Measurements from ENCODE around the gene ANXA2R. TPM values are rescaled to one million over a fixed set of nuclear protein-coding genes. Genes with fewer than 3 reads are reported as not detected.

The ANXA2R gene
- polyA plus RNA-seq, 1 donor from 2014 or later = not detected

GRCh38 chr5:43042626-43043399, 2.7 kb upstream of the ANXA2R start:
- peak; percentile 82 for TF ChIP-seq EZH2 (IDR thresholded peaks at IDR 0.05; ENCODE audit: borderline replicate concordance, insufficient read depth, low read length, poor library complexity, severe bottlenecking)
- no peak for TF ChIP-seq RAD21 (conservative IDR thresholded peaks at IDR 0.05)
- Histone ChIP-seq H4K20me1 (ENCODE audit: insufficient read depth) (peaks cover 6% of the 10 kb centered on the region), H3K27ac (ENCODE audit: low read length) (no peak overlapping the region), H3K9me3 (ENCODE audit: low read length) (peaks cover 8% of the 10 kb centered on the region), H3K9me2 (ENCODE audit: insufficient read depth, low read length) (no peaks in the 10 kb centered on the region), H3K4me2 (ENCODE audit: low read length) (peak overlapping the region; percentile 59), H3K9ac (ENCODE audit: low read length) (no peak overlapping the region), H3K79me2 (replicated peaks; ENCODE audit: insufficient read depth, low read length) (no peaks in the 10 kb centered on the region), H3K36me3 (ENCODE audit: insufficient read depth, low read length) (no peaks in the 10 kb centered on the region), H3K27me3 (ENCODE audit: insufficient read depth, low read depth, low read length) (peaks cover 94% of the 10 kb centered on the region), H3F3A (ENCODE audit: insufficient read depth, low read length, poor library complexity, severe bottlenecking) (peaks cover 7% of the 10 kb centered on the region), H3K4me3 (ENCODE audit: low read length) (peak overlapping the region; percentile 62), H2AFZ (ENCODE audit: low read depth, low read length) (no peak overlapping the region)

DNA sequence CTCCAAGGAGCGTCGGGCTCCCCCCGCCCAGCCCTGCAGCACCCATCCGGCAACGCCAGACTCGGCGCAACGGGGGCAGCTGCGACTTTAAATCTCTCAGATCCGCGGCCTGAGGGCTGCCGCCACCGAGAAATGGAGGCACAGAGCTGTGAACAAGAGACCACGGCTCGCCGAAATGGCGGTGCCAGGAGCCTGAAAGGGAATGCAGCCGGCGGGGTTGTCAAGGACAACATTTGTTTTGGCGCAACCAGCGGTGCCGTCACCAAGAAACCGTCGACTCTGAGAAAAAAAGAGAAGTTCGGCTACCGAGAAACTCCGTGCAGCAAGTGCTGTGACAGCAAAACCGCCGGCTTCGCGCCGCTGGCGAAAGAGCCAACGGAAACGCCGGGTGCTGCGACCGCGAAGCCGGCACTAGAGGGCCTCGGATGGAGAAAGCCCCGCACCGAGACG, 2.1 kb upstream of the ANXA2R start:
- no peak overlapping the region for H3K9ac ChIP-seq (ENCODE audit: low read length)
- peak overlapping the region; percentile 62 for H3K4me3 ChIP-seq (ENCODE audit: low read length)
- TF ChIP-seq TAF1 (IDR thresholded peaks at IDR 0.05; ENCODE audit: low read depth) = no peak
- peak; percentile 98 for TF ChIP-seq EZH2 (IDR thresholded peaks at IDR 0.05; ENCODE audit: borderline replicate concordance, insufficient read depth, low read length, poor library complexity, severe bottlenecking)
- TF ChIP-seq POLR2AphosphoS5 (IDR thresholded peaks at IDR 0.05) = peak; percentile 60
- TF ChIP-seq REST (IDR thresholded peaks at IDR 0.05; ENCODE audit: borderline replicate concordance) = no peak
- no peak for TF ChIP-seq MXI1 (conservative IDR thresholded peaks at IDR 0.05; ENCODE audit: poor library complexity, severe bottlenecking)
- TF ChIP-seq SMC3 (conservative IDR thresholded peaks at IDR 0.05; ENCODE audit: poor library complexity) = peak; percentile 53
- no peak for TF ChIP-seq EP300 (conservative IDR thresholded peaks at IDR 0.05; ENCODE audit: poor library complexity, severe bottlenecking)
- TF ChIP-seq, protein P1, sequence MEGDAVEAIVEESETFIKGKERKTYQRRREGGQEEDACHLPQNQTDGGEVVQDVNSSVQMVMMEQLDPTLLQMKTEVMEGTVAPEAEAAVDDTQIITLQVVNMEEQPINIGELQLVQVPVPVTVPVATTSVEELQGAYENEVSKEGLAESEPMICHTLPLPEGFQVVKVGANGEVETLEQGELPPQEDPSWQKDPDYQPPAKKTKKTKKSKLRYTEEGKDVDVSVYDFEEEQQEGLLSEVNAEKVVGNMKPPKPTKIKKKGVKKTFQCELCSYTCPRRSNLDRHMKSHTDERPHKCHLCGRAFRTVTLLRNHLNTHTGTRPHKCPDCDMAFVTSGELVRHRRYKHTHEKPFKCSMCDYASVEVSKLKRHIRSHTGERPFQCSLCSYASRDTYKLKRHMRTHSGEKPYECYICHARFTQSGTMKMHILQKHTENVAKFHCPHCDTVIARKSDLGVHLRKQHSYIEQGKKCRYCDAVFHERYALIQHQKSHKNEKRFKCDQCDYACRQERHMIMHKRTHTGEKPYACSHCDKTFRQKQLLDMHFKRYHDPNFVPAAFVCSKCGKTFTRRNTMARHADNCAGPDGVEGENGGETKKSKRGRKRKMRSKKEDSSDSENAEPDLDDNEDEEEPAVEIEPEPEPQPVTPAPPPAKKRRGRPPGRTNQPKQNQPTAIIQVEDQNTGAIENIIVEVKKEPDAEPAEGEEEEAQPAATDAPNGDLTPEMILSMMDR (IDR thresholded peaks at IDR 0.05; ENCODE audit: poor library complexity, severe bottlenecking) = peak; percentile 49
- peak; percentile 29 for TF ChIP-seq RAD21 (conservative IDR thresholded peaks at IDR 0.05)
- H3F3A ChIP-seq (ENCODE audit: insufficient read depth, low read length, poor library complexity, severe bottlenecking) = peaks cover 7% of the 10 kb centered on the region
- H4K20me1 ChIP-seq (ENCODE audit: insufficient read depth) = peaks cover 6% of the 10 kb centered on the region
- H3K9me2 ChIP-seq (ENCODE audit: insufficient read depth, low read length) = no peaks in the 10 kb centered on the region
- no peaks in the 10 kb centered on the region for H3K36me3 ChIP-seq (ENCODE audit: insufficient read depth, low read length)
- peaks cover 8% of the 10 kb centered on the region for H3K9me3 ChIP-seq (ENCODE audit: low read length)
- H3K27me3 ChIP-seq (ENCODE audit: insufficient read depth, low read depth, low read length) = peaks cover 95% of the 10 kb centered on the region
- peak overlapping the region; percentile 59 for H3K4me2 ChIP-seq (ENCODE audit: low read length)
- H2AFZ ChIP-seq (ENCODE audit: low read depth, low read length) = no peak overlapping the region
- H3K27ac ChIP-seq (ENCODE audit: low read length) = no peak overlapping the region
- no peaks in the 10 kb centered on the region for H3K79me2 ChIP-seq (replicated peaks; ENCODE audit: insufficient read depth, low read length)

Data from neural cell (in vitro differentiated cells).